GM18858 (cell line): ENCODE measurements around the gene DSC2.
"Not testable (repeated sequence)": the region's sequence is repeated elsewhere in the genome, so short reads cannot be mapped to it uniquely, and the experiment has no call there.

Experiments used
- ATAC-seq: cut with Tn5 transposase; IDR thresholded peaks from one replicate; pipeline ENCODE4 v1.9.1; 2021; ENCODE audit not compliant: unreplicated experiment

Gene DSC2

DNA sequence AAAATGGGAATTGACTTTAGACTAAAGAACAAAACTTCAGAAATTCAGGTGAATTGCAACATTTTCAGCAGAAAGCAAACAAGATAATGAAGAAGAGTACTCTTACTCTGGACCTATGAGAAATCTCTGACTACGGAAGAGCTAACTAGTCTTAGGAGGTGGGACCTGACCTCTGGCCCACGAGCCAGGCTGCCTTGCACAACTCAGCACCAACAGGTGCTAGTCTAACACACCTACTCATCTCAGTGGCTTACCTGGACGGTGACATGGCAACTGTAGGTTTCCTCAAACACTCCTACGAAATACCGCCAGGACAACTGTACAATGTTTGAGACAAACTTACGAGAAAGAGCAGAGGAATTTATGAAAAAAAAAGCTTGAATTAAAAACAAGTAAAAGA, 56.6 kb downstream of the DSC2 start:
- ATAC-seq, result no peak

DNA sequence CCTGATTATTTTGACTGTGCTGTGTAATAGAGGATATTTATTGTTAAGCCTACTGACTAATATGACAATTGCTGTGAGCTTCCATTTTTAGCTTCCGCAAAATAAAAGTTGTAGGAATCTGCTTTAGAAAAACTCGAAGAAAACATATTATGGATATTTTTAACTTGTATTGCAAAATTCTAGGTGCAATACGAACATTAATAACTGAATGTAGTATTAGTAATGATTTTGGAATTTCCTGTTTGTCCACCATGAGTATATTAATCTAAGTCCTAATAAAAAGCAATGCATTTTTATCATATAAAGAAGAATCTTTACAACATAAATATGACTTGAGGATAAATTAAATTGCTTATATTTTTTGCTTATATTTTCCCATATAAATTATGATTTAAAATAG, 57.3 kb downstream of the DSC2 start:
- no peak for ATAC-seq

DNA sequence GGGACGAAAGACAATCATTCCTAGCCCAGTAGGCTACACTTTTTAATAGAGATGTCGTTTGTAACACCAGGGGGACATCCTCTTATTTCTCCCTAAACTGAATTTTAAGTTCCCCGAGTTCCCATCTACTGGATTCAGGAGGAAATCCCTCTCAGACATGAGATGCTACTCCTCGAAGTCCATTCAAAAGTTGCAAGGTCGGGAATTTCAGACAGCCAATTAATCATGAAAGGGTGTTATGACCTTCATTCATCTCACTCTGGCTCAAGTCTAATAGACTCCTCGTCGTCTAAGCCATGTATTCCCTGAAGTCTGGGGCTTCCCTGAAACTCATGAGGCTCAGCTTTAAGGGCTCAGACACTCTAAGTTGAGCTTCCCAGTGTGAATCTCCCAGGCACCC, 58.5 kb downstream of the DSC2 start:
- ATAC-seq, result no peak

DNA sequence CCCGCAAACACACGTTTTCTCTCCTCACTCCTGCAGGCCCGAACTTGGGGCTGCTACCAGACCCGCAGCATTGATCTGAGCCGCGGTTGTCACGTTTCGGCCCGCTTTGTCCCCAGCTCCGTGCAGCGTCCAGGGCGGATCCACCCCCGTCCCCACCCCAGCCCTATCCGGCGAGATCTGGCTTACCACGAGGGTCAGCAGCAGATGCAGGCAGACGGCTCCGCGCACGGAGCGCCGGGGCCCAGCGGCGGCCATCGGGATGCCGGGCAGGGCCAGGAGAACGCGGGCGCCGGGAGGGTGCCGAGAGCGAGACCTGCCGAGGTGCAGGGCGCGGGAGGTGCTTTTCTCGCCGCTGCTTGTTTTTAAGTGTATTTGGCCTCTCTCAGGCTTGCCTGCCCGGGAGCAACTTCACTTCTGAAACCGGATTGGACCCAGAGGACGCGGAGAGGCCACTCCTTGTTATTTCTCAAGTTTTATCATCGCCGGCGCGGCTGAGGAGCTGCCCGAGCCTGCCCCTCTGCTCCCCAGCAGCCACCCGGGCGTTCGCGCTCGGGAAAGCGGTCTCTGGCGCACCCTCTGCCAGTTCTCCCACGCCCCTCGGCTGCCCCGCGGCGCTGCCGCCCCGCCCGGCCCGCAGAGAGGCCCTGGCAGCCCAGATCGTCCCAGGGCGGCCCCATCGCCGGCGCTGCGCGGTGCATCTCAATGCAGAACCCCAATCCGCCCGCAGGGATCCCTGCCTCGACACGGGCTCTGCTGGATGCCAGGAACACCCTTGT, 59.6 kb downstream of the DSC2 start, which contains the start of gene DSC3:
DSC3 (minus strand) TSS at position 337 of the 776 bp plus-strand sequence; CDS start at position 255, 82 bp downstream.
- no peak for ATAC-seq

DNA sequence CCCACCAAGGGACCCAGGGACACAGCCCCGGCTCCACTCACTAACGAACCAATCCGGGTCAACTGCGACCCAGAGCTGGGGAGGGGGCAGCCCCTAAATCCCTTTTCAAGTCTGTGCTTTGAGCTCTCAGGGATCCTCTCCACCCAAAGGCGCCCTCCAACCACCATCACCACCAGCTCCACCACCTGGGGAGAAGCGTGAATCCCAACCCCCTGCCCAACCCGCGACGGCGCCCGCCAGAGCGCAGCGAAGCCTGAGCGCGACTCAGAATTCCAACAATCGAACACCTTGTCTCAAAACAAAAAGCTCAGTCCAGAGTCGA, 60.2 kb downstream of the DSC2 start:
- ATAC-seq, result no peak

DNA sequence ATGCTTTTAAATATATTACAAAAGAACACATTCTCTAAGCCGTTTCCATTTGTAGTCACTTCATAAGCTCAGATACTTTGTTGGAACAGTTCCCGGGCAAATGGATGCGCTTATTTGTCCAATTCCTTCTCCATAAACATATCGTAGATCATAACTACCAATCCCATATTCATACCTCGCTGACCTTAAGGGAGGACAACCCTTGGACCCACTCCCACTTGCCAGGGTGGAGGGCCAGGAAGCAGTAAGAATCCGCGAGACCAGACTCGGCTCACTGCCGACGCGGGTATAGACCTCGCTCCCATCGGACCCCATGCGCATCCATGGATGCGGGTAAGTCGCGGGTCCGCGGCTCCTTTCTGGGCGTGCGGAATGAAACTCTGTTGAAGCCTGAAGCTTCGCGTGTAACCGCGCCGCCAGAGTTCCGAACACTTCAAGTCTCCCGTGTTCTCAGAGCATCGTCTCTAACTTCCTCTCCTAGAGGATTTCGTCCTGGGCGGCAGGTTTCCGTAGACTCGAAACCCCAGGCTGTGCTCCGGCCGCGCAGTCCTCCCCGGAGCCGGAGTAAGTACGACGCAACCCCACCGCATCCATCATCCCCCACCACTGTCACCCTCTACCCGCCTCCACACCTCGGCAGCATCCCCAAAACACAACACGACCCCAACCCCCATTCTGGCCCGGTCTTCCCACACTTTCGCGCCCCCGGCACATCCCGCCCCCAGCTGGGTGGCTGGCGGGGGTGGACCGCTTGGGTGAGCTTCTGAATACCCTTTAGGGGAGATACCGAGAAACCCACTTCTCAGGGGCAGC, 60.7 kb downstream of the DSC2 start:
- no peak for ATAC-seq

DNA sequence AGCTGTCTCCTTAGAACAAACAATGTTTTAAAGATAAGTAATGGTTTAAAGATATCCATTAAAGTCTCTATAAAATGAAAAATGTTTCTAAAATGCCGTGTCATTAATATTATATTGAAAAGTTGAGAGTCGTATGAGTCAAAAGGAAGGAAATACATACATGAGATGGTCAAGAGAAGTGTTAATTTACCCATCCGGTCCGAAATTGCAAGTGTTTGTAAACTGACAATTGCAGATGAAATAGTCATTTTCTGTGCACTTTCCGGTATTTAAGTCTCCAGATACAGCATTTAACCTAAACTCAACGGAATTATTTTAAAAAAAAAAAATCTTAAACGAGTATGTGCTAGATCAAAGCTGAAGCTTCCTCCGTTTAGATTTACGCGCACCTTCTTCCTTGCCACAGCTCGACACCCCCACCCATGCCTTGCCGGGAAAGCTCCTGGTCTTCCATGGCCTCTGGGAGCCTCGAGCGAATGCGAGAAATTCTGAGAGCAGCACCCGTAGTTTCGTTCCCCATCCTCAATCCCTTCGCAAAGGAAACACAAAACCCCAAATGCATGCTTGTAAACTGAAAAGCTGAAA, 61.4 kb downstream of the DSC2 start:
- ATAC-seq, result no peak

DNA sequence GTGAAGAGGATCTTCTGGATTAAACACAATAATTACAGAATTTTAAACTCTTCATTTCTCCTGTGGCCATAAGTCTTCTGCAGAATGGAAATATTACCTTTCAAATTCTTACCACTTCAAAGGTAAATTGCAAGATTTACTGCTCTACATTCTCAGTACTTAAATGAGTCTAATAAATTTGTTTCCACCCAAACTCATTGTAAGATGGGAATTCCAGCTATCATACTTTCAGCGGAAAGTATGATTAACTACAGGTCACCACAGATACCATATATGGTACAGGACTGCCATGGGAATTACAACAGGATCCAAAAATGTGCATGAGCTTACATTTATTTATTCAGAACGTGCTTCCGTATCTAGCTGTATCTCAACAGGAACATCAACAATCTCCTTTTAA, 62.8 kb downstream of the DSC2 start:
- ATAC-seq, result no peak

DNA sequence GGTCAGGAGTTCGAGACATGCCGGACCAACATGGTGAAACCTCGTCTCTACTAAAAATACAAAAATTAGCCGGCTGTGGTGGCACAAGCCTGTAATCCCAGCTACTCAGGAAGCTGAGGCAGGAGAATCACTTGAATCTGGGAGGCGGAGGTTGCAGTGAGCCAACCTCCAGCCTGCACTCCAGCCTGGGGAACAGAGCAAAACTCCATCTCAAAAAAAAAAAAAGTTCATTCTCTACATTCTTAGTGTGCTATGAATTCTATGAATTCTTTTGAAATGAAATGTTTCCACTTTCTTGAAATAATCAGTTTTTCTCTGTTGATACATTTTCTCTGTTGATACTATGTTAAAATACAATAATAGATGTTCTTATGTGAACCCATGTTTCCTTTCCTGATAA, 64.5 kb downstream of the DSC2 start:
- ATAC-seq, result not testable (repeated sequence)

DNA sequence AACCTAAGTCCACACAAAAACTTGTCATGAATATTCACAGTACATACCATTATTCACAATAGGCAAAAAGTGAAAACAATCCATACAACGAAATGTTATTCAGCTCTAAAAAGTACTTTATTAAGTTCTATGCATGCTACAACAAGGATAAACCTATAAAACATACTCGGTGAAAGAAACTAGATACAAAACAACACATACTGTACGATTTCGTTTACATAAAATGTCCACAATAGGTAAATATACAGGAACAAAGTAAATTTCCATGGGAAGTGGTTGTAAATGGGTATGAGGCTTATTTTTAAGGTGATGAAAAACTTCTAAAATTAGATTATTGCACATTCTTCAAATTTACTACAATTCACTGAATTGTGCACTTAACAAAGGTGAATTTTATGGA, 67.7 kb downstream of the DSC2 start:
- no peak for ATAC-seq

DNA sequence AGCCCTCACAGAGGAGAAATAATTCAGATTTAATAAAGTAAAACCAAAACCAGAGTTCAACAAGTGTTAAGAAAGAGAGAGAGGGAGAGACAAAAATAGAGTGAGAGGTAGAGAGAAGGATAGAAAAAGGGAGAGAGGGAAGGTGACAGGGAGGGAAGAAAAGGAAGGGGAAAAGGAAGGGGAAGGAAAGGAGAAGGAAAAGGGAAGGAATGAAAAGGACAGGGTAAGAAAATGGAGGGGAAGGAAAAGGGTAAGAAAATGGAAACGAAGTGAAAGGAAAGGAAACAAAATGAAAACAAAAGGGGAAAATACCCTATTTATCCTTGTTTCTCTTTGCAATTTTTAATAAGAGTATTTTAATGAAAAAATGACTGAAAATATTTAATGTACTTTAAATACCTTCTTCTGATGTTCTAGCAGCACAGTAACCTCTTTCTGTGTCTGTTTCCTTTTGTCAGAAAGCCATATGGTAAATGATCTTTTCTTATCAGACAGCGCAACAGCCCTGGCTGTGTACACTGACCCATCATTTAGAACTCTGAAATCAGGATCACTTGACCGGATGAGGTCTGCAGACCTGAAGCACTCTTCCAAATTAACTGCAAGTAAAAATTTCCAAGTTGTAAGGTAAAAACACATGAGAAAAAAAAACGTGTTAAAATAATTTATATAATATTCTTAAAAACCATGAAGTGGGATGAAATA, 71.5 kb downstream of the DSC2 start:
- no peak for ATAC-seq

DNA sequence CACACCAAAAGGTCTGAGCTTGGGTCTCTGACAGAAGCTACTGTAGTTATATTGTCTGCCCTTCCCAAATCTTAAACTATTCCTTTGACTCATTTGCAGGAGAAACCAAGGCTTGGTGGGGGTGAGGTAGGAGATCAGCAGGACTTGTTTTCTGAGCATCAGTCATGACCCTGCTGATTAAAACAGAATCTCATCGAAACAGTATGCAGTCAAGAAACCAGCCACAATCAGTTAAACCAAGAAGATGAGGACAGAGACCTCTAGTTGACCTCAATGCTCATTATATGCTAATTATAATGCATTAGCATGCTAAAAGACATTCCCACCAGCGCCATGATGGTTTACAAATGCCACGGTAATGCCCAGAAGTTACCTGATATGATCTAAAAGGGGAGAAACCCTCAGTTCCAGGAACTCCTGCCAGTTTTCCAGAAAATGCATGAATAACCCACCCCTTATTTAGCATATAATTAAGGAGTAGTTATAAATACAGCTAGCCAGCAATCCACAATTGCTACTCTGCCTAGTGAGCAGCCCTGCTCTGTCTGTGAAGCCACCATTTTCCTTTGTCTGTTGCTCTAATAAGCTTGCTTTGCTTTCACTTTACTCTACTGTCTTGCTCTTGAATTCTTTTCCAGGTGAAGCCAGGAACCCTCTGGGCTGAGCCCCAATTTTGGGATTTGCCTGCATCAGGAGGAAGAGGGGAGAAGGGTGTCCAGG, 86.3 kb downstream of the DSC2 start:
- ATAC-seq, result no peak

DNA sequence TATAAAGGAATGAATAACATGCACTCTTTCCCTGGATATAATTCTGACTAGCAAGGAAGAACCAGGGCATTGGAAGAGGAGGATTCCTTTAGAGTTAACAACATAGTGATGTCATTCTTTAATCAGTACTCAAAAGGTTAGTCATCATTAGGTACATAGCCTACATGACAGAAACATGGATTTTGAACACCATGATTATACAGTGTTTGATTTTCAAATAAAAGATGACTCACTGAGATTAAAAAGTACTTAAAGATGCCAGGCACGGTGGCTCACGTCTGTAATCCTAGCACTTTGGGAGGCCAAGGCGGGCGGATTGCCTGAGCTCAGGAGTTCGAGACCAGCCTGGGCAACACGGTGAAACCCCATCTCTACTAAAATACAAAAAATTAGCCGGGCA, 90.8 kb downstream of the DSC2 start:
- not testable (repeated sequence) for ATAC-seq

DNA sequence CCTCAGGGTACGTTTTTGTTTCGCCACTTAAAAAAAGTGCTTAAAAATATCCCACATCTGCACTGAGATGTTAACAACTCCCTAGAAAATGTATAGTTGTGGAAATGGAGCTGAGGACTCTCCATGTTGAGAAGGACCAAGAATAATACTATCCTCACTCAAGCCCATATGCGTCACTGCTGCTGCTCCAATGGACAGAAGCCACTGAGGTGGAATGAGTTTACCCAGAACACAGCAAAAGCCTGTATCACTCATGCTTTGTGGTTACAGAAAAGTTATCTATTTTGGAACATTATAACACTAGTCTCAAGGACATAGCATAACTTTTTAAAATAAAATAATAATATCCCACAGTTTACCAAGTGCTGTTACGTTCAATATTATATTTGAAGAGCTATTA, 91.6 kb downstream of the DSC2 start:
- ATAC-seq, result no peak
